GM18520 (cell line): ENCODE results near the gene TBX1.

ENCODE experiments used
- ATAC-seq: cut with Tn5 transposase; IDR thresholded peaks from one replicate; pipeline ENCODE4 v1.9.1; 2021; ENCODE audit not compliant: unreplicated experiment

TBX1 gene

DNA sequence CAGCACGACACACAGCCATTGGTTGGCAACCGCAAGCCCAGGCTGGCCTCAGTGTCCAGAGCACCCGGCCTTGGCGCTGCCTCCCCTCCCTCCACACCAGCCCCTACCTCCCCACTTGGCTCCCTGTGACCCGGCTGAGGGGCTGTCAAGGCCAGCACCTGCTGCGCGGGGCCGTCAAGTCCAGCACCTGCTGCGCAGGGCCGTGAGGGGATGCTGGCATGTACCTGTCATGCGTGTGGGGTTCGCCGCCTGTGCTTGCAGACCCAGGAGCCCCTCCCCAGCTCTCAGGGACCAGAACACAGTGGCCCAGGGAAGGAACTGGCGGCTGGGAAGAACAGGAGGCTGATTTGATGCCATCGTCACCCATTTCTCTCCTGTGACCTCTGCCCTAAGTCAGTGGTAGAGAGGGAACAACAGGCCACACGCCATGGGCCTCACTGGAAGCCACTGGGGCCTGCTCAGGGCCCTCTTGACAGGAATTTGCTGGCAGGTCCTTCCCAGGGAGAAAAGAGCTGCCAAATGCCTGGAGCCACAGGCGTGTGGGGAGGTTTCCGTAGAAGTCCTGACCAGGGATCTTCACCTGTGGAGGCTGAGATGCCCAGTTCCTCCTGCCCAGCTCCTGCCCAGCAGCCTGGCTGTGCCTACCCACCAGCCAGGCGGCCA is 37.6 kb downstream of the TBX1 start:
- no peak for ATAC-seq

GRCh38 chr22:19798891-19799293 is 38.3 kb downstream of the TBX1 start:
- ATAC-seq = no peak

DNA sequence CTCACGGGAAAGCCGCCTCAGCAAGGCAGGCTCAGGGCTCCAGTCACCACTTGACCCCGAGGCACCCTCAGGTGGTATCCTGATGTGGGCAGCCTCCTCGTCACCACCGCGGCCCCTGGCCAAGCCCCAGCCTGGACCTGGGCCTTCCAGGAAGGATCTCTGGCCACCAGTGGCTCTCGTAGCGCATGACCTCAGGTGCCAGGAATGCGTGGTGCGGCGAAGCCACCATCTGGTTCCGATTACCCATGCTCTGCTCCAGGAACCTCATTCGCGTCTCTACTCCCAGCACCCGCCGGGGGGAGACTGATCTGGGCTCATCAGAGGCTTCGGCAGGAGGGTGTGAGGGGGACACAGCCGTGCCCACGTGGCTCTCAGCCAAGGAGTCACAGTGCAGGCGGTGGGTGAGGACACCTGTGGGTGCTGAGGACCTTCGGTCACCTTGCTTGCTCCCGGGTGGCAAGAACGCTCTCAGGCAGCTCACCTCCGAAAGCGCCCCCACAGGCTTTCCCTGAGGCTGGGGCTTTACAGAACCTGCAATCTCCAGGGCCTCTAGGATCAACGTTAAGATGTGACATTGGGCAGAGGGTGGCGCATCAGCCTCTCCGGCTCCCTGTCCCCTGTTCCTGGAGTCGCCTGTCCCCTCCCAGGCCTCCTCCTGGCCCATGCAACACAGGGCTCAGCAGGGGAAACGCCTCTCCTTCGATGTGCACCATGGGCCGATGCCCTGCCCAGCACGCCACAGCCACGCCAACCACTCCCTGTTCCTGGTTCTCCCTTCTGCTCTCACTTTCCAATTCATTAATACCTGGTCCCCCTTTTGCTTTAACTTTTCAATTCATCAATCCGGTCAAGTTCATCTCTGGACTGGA is 39.0 kb downstream of the TBX1 start:
- no peak for ATAC-seq

- no peak for ATAC-seq
Observed at GRCh38 chr22:19800306-19800705, 39.7 kb downstream of the TBX1 start.

DNA sequence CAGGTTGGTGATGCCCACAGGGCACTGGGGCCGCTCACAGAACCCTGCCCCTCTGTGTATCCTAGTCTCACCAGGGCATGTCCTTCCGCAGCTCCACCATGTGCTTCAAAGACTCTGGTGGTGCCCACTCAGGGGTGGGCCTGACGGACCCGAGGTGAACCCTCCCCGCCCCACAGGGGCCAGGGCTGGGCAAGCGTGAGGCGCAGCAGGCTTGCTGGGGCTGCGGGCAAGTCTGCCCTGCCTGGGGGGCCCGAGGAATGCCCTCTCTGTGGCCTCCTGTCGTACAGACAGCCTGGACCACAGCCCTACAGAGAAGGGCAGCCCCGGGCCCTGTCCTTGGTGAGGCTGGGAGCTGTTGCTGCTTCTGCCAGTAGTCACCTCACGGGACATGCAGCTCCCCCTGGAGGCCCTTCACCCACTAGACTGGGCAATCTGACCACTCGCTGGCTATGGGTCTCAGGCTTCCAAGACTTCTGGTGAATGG is 40.2 kb downstream of the TBX1 start:
- ATAC-seq = no peak

DNA sequence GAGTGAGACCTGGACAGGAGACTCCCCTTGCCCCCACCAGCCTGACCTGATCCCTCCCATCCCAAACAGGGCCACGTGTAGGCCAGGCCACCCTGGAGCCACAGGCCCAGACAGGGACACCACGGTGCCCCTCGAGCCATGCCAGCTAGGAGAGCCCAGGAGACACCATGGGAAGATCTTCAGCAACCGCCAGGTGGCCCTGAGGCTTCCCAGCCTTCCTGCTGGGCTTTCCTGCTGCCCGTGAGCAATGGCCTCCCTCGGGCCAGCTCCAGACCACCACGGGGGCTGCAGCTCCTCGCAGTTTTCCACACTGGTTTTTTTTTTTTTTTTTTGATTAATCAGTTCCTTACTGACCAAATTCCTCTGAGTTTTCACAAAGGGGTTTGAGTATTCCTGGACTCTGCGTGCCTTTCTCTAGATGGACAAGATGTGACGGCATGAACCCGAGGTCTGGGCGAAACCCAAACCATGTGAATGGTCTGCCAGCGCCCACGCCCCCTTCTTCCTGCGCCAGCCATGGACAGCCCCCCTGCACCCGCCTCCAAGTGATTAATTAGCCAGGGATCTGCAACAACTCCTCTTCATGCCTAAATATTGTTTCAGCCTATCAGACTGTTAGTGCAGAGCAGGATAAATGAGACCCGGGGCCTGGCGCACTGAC is 40.9 kb downstream of the TBX1 start:
- no peak for ATAC-seq

DNA sequence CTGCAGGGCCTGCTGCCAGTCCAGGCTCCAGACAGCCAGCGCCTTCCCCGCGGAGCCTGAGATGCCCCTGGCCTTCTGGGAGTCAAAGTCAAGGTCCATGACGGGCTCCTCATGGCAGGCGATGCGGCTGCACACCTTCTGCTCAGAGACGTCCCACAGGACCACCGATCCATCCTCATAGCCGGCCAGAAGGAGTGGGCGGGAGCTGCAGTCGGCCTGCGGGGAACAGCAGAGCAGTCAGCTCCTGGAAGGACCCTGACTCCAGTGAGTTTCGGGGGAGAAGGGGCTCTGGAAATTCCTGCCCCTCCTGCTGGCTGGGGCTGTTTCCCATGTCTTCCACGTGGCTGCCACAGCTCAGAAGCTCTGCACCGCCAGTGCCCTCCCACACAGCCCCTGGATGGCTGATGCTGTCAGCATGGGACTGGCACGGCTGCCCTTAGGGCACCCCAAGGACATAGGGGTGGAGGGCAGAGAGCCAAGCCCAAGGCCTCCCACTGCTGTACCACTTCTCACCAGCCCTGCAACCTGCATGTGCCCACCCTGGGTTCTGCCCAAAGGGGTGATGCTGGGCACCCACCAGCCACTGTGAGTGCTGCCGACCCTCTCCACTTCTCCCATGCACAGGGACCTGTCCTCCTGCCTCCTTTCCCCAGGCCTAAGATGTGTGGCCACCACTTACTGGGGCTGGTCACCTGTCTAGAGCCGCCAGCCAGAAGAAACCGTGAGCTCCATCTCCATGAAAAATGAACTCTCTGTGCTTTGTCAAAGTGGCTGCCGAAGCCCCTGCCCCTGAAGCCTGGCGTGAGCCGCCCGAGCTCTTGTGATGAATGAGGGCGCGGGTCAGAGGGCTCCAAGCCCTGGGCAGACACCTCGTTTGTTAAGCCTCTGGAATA is 41.7 kb downstream of the TBX1 start:
- no peak for ATAC-seq

GRCh38 chr22:19802894-19803735 is 42.5 kb downstream of the TBX1 start:
- no peak for ATAC-seq

- no peak for ATAC-seq
Observed at GRCh38 chr22:19803736-19804267, 43.2 kb downstream of the TBX1 start.

- no peak for ATAC-seq
Observed at GRCh38 chr22:19805821-19806212, 45.2 kb downstream of the TBX1 start.

GRCh38 chr22:19806213-19807160 is 45.9 kb downstream of the TBX1 start:
- ATAC-seq = no peak

DNA sequence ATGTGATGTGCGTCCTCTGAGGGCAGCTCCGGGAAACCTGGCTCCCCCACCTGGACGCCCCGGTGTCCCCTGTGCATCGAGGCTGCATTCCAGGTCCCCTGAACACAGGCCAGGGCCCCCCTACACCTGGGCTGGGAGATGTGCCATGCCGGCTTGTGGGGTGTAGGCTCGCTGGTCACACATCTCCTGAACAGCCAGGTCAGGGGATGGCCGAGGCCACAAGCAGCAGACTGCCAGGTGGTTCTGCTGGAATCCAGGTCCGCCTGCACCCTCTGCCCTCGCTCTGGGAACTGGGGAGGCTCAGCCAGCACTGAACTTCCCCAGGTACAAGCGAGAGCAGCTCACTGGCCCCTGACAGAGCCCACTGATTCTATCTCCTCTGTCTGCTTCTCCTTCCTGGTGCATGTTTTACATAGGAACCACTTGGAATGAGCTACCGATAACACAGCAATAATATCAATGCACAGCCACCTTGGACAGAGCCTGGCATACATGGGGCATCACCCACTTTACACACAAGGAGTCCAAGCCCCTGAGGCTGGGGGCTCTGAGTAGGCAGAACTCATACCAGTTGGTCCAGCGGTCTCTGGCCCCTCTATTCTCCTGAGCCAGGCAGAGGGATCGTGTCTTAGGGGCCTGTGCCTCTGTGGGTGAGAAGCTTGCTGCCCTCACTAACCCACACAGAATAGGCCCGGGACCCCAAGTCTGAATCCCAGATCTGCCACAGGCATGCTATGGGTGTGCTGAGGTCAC is 46.8 kb downstream of the TBX1 start:
- ATAC-seq = no peak

GRCh38 chr22:19807914-19808872 is 47.6 kb downstream of the TBX1 start:
- no peak for ATAC-seq

DNA sequence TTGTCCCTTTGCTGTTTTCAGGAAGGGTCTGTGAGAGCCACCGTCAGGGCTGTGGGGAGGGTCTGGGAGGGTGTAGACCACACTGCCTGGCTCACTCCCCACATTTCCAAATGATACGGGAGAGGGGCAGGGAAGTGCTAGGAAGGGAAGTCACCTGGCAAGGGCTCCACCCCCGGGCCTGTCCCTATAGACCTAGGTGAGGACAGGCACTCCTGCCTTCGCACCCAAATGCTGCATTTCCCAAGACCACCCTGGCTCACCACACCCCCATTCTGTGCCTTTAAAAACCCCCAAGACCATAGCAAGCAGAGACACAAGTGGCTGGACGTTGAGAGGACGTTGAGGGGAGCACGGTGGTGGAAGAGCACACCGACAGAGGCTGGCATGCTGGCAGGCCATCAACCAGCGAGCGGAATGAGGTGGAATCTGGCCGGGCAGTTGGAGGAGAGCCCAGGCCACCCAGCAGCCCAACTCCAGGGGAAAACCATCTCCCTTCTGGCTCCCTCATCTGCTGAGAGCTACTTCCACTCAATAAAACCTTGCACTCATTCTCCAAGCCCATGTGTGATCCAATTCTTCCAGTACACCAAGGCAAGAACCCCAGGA is 48.4 kb downstream of the TBX1 start:
- ATAC-seq = no peak

DNA sequence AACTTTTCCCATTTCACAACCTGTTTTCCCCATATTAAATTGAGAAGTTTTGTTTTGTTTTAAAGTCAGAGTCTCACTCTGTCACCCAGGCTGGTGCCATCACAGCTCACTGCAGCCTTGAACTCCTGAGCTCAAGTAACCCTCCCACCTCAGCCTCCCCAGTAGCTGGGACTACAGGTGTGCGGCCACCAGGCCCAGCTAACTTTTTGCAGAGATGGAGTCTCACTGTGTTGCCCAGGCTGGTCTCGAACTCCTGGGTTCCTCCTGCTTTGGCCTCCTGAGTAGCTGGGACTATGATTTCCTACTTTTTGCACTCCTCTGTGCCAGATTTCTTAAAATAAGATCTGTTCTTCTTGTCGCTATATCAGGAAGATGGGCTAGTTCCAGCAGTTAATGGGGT is 49.2 kb downstream of the TBX1 start:
- no peak for ATAC-seq
